HK-2 (cell line): Measurements from ENCODE around the gene TGFBR2.
"Not testable (repeated sequence)": the region's sequence is repeated elsewhere in the genome, so short reads cannot be mapped to it uniquely, and the experiment has no call there.

Experiments
- DNase-seq: peaks from one replicate; pipeline ENCODE4 v3.0.0-alpha.2; 2018; ENCODE audit not compliant: unreplicated experiment

Gene TGFBR2

DNA sequence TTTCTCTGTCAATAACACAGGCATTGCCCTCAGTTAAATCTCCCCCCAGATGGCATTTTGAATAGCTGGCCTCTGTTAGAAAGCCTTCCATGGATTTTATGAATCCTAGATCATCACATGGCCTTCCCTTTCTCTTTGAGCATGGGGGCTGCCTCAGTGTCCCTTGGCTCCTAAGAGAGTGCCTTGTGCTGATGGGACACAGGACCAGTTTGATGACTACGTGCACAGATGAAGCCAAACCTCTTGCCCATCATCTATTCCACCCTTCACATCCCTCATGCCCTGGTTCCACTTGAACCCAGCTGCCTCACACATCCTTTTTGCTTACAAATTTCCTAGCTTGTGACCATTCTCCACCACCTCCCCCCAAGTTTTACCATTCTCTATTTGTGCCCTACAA lies 12.9 kb downstream of the TGFBR2 start:
- no peak for DNase-seq

DNA sequence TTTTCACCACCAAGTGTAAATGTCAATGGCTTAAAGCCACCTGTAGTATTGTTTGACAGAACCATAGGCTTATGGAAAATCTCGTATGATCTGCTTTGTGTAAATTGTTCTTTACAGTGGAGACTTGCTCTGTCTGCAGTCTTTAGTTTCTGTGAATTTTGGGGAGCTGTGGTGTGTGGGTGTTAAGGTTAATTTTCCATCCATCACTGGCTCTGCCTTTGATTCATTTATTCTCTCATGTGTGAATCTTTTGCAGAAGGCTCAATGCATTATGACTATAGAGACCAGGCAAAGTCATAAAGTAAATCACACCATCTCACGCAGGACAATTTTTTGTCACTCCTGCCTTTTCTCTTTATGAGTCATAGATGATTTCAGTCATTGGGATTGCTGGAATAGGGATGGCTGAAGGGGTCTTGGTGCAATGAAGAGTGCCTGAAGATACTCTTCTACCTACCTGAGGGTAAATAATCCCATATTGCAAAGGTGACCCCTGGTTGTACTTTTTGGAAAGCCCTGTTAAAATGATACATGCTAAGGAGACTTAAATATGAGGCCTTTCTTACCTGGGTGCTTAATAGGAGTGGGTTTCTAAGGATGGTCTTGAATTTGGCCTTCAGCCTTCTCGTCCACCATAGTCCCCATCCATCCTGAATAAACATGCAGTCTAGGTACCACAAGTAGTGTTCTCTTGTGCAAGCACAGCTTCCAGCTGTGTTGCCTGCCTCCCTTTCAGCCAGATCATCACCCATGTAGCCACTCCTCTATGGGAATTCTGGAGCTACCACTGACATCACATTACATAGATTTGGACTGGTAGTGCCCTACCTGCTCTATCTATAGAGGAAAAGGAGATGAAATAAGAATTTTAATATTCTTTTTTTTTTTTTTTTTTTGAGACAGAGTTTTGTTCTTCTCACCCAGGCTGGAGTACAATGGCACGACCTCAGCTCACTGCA lies 14.3 kb downstream of the TGFBR2 start:
- no peak for DNase-seq

DNA sequence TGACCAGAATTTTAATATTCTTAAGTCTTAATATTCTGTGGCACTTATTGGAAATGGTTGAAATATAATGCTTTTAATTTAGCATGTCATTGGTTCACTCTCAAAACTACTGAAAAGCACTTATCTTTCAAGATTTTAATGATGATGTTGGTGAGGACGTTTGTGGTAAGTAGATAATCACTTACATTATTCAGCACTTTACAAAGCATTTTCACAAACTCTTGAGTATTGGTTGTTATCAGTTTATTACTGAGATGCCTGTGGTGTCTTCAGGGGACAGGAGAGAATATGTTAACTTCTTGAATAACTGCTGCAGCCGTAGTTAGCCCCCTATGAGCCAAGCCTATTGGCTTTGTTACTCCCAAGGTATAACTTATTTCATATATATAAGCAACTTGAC lies 15.2 kb downstream of the TGFBR2 start:
- DNase-seq = no peak

DNA sequence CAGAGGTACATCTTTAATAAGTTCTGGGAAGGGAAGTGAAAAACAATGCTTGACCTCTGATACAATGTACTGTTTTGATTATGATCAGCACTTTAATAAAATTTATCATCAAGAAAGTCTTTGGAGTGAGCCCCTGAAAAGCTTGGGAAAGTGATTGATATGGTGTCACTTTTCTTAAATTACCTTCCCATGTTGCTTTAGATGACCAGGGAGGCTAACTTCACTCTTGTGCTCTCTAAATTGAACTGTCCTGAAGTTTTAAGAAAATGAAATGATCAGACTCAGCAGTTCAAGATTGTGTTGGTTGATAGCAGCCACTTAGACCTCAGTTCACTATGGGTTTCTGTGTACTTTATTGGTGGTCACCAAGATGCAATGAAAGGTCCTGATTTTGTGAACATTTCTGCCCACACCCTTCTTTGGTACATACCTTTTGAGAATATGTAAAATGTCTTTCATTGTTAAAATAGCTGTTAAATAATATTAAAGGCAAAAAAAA lies 15.7 kb downstream of the TGFBR2 start:
- DNase-seq = no peak

DNA sequence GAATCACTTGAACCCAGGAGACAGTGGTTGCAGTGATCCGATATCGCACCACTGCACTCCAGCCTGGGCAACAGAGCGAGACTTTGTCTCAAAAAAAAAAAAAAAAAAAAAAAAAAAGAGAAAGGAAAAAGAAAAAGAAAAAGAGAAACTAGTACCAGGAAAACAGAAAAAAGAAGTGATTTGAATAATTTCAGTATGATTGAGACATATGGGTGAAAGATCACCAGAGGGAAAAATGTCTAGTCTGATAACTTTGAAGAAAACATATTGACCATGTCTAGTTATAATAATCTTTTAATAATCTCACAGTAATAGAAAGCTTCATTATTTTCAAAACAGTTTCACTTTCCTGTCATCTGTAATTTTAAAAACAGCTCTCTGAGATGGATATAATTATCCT lies 16.4 kb downstream of the TGFBR2 start:
- no peak for DNase-seq

DNA sequence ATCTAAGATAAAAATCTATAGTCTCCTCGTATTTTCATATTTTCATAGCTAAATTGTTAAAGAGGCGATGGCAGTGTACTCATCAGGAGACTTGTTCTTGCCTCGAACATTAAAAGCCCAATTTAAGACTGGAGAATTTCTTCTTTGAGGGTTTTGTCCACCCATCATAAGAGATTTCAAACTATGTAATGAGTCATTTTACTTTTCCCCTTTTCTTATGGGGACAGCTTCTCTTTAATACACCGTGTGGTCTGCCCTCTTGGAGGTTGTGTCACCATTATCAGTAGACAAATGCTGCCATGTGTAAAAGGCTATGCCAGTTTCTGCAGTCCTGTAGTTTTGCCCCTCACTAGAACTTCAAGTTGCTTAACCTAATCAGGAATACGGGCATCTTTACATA lies 16.9 kb downstream of the TGFBR2 start:
- no peak for DNase-seq

DNA sequence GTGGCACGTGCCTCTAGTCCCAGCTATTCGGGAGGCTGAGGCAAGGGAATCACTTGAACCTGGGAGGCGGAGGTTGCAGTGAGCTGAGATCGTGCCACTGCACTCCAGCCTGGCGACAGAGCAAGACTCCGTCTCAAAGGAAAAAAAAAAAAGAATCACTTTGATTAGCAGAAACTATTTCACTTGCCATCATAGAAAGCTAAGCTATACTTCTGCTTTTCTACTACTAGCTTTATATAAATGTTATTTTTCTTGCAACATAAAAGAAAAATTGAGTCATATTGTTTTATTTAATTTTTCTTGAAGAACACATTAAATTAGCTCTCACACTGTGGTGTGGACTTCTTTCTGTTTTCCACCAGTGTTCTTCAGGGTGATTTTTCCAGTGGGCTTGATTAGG lies 18.1 kb downstream of the TGFBR2 start:
- DNase-seq = not testable (repeated sequence)

DNA sequence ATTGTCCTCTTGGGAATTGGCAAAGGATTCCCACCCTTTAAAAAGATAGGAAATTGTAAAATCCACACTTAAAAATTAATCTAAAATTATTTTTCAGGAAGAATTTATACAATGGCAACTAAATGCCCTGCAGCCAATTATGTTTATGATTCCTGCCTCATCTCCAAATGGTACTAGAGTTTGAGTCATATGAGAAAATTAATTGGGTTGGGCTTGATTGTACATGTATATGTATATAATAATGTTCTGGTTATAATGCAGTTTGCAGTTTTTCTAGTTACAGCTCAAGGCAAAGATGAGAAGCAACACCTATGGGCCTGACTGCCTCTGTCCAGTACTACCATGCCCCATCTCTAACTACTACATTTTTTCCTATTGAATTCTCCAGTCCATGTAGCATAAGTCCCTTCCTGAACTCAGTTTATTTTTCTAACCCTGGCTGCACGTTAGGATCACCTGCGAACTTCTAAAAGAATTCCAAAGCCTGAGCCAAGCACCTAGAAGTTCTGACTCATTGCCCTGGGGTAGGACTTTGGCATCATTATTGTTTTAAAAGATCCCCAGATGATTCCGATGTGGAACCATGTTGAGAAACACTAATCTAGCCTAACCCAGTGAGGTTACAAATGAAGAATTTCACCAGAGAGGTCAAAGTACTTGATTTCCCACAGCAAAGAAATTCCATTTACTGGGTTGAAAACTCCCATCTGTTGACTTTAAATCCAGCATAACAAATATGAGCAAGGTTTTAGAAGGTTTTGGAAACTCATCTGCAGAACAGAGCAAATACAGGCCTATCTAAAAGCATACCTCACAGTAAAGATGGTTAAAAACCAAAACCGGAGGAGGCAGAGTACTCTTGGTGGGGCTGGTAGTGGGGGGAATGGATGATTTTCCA lies 19.4 kb downstream of the TGFBR2 start:
- DNase-seq = no peak

DNA sequence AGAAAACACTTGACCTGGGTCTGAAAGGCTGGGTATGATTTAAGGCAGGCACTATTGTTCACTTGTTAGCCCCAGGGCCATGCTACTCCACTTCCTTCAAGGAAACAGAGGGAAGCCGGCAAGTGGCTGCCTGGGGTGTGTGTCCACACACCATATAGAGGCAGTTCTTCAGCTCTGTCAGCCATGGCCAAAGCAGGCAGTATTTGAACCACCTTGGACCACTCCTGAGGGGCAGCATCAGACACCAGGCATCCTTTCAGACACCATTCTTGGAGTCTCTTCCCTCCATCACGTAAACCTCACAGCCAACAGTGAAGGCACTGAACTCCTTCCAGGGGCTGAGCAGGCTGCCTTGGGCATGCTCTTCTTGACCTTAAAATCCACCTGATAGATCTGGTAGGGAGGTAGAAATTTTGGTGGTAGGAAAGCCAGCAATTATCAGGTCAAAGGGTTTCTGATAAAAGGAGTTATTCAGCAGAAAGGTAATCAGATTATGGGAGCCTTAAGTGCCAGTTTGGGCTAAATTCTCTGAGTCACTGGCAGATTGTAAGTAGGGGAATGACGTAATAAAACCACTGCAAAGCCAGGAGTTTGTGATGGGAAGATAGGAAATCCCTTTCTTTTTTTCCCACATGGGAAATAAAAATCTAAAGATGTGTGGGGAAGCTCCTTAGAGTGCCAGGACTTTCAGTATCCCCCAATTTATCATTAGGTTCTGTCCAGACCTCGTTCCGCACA lies 20.2 kb downstream of the TGFBR2 start:
- no peak for DNase-seq

DNA sequence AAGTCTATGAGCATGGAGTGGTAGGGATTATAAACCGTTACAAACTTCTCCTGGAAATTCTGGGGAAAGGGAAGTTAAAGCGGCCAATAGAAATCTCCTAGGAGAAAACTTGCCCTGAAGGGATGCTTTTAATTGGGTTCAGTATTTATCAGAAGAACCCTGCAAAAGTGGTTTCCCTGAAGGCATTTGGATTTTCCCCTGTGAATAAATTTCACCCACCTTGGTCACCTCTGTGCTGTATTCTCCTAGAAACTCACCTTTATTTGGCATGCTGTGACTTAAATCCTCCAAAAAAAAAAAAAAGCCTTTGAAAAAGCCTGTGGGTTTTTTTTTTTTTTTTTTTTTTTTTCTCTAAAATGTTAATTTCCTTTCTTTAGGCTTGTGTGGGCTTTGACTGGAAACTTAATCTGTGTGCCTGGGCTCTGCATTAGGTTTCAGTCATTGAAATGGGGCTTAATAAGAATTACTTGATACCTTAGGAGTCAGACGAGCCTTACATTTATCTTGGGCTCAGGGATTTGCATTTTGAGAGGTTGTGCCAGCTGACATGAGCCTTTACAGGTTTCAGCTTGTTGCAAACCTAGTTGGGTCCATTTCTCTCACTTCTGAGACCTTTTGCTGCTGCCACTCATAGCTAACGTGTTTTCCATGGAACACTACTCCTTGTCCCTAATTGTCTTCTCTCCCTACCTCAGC lies 22.0 kb downstream of the TGFBR2 start:
- DNase-seq = no peak

DNA sequence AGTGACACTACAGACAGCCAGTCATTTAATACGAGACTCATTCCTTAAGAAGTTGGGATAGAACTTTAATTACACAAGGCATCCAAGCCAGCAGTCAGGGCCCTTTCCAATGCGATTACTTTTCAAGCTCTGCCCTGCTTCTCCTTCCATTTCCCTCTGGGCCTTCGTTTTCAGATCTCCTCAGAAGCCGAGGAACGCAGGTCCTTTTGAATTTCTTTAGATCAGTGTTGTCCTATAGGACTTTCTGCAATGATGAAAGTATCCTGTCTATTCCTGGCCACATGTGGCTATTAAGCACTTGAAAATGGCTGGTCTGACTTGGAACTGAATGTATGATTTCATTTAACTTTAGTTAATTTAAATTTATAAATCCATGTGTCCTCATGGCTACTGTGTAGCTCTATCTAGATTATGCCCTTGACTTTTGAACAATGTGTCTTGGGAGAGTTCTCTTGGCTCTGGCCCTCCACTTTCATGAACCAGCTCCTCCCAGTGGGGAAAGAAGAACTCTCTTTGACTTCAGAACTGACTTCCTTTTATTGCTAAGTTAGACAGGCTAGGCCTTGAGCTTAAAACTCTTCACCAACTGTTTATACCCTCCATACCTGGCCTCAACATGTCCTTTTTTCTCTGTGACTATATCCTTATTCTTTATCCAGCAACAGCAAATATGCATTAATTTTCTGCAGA lies 22.6 kb downstream of the TGFBR2 start:
- DNase-seq = no peak

DNA sequence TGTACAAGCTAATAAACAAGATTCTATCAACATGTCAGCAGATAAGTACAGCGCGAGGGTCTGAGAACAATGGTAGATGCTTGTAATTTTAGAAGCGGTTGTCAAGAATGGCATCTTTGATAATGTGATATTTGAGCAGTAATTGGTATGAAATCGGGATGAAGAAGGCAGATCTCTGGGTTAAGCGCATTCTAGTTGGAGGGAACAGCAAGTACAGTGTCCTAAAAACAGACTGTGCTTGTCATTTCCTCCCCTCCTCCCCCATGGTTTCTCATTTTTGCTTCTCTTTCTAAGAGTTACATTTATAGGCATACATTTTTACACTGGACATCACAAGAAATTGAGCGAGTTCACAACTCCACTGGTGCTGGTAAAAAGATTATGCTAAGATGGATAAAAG lies 23.3 kb downstream of the TGFBR2 start:
- no peak for DNase-seq

DNA sequence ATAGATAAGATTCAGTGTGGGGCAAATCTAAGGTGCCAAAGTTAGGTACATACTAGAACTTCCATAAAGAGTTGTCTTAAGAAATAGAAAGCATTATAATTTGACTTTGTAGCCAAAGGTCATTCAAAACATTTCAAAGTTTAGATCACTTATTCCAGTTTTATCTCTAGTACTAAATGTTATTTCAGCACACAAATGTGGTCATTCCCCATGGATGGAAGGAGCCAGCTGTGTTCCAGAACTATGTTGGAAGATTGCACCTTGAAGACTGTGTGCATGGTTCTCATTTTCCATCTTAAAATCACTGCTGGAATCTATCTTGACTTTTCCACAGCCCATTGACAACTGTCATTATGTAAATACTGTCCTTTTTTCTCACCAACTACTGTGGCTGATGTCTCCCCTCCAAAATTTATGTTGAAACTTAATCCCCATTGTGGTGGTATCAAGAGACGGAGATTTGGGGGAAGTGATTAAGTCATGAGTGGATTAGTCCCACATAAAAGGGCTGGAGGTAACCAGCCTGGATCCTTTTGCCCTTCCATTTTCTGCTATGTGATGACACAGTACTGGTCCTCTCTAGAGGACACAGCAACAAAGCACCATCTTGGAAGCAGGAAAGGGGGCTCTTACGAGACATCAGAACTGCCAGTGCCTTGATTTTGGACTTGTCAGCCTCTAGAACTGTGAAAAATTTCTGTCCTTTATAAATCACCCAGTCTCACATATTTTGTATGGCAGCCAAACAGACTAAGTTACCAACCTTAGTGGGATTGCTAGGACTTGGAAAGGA lies 24.0 kb downstream of the TGFBR2 start:
- no peak for DNase-seq

DNA sequence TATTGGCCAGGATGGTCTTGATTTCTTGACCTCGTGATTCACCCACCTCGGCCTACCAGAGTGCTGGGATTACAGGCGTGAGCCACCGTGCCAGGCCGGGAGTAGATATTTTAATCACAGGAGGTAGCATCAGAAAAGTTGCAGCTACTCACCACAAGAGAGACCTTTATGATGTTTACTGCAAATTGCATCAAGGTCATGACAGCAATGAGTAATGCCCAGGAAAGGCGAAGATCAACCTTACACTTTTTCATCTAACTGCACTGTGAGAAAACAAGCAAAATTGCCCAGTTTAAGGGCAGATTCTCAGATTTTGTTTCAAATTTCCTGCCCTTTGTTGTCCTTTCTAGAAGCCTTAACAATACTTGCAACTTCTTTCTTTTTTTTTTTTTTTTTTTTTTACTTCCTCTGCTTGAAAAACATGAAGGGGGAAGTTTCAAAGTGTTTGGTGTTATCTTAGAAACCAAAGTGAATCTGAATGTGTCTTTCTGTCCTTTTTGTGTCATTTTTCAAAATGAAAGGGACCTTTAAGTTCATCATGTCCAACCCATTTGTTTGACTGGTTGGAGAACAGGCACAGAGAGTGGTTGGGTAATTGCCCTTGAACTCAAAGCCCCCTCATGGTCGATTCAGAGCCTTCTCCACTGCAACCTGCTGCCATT lies 25.0 kb downstream of the TGFBR2 start:
- no peak for DNase-seq

DNA sequence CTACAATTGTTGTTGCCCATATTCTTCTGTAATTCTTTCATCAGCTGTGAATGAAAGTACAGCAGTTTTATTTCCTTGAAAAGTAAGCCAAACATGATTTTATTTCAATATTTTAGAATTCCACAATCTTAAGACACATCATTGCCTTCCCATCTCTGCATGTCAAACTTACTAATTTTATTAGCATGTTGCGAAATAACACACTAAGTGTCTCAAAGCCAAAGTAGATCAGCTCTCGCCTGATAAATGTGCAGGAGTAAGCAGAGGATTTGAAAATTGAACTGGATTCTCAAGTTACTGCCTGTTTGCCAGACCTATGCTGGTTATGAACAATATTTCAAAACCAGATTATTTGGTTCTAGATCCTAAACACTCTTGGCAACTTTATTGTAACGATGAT lies 25.7 kb downstream of the TGFBR2 start:
- DNase-seq = no peak

DNA sequence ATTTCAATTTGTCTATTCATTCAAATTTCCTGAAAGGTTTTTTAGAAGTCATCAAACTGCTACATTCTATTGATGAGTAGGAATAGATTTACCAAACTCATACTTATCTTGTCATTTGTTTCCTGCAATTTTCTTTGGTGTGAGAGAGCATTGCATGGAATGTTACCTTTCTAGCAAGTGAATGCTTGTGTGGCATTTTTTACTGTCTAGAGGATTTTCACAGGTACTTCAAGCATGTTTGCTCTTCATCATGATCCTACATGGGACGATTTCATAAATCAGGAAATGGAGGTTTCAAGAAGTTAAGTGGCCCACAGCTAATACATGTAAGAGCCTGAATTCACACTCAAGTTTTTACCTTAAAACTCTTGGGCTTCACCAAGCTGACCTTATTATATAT lies 26.1 kb downstream of the TGFBR2 start:
- DNase-seq = no peak

DNA sequence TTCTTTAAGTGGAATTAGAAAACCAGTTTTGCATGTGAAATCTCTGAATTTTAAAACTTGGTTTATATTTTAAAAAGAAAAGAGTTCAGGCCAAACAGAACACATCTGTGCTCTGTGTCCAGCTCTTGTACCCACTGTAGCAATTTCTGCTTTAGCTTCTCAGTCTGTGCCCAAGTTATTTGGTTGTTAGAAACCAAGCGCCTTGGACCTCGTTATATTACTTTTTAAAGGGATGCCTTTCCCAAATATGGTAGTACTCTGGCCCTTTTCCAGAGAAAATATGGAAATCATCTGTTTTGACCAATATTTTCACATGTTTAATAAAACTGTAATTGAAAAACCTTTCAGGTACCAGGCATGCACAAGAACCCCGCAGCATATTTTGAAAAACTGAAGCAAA lies 27.3 kb downstream of the TGFBR2 start:
- DNase-seq = no peak

DNA sequence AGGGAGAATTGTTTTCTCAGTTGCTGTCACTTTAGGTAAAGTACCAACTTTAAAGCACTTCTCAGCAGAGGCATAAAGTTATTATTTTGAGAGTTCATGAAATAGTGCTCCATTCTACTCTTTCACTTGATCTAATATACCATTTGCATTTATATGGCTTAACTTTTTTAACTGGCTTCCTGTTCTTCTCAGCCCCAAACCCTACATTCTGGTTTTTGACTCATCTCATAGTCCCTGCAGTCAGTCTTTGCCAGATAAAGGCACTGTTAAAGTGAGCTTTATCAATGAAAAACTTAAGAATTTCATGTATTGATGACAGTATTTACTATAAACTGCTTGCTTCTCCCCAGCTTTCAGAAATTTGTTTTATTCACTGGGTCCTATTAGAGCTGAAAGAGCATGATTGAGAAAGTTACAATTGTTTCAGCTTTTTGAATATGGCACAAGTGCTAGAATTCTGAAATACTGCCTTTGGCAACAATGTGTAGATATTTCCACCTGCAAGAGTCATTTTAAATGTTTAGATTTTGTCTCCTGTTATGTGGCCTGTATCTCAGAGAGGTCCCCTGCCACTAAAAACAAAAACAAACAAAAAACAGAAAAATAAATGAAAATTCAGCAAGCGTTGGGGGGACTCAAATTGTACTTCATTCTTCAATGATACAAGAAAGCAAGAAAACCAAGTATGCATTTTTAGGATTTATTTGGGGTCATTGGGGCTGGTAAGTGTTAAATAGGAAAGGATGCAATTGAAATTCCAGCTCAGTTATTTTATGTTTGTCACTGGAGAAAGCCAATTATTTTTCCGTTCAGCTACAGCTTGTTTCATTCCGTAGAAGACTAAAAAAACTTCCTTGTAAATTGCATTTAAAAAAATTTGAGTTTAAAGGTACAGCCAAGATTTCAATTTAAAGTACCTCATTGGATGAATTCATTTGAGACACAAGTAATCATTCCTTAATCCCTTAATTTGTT lies 28.6 kb downstream of the TGFBR2 start:
- DNase-seq = no peak
